GM18499 (cell line): ENCODE measurements around the gene OGN.
"Not testable (repeated sequence)": the region's sequence is repeated elsewhere in the genome, so short reads cannot be mapped to it uniquely, and the experiment has no call there.

ENCODE experiments used
- ATAC-seq: cut with Tn5 transposase; IDR thresholded peaks from one replicate; pipeline ENCODE4 v1.9.1; 2021; ENCODE audit warnings: moderate number of reproducible peaks; ENCODE audit not compliant: insufficient read depth, unreplicated experiment

OGN gene, protein sequence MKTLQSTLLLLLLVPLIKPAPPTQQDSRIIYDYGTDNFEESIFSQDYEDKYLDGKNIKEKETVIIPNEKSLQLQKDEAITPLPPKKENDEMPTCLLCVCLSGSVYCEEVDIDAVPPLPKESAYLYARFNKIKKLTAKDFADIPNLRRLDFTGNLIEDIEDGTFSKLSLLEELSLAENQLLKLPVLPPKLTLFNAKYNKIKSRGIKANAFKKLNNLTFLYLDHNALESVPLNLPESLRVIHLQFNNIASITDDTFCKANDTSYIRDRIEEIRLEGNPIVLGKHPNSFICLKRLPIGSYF

DNA sequence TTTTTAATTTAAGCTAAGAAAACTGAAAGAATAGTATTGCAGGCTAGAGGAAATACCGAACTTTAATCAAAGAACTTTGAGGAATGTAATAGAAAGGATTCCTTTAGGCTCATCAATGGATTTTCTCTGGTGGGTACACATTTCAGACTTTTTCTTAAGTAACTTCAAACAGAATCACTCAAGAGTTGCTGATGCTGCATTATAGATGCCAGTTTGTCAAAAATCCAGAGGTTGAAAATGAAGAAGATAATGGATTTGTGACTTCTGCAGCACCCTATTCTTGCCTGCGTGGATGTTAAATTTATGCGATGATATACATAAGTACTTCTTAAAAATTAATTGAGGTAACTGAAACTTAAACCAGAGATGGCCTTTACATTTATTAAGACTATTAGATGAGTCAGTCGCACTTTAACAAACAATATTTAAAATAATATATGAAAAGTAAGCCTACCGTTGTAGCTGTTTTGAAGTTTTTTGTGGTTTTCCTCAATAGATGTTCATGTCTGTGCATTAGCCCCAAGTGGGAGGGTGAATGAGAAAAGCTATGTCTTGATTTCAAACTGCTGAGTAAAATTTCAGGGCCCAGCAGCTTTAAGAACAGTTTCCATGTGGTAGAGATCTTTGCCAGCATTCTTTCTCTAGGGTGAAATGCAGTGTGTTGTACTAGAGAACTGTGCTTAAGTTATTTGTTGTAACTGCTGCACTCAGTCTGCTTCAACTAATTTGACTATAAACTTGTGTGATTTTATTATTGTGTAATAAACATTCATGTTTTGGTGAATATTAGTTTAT is at the start of gene OGN:
TSS of gene OGN (minus strand) at position 537 of the 795 bp plus-strand sequence. CDS start 1,171 bp downstream, outside the sequence.
- no peak for ATAC-seq

DNA sequence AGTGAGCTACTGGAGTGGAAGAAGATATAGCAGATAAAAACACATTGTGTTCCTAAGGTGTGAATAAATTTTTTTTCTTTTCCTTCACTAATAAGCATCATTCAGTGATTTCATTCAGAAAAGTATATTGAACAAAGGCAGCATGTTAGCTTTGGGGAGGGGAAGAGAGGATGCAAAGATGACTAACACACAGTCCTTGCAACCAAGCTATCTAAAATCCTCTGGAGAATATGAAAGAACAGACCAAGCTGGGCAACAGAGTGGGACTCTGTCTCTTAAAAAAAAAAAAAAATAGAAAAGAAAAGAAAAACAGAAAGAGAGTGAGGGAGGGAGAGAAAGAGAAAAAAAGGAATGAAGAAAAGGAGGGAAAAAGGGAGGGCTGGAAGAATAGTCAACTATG is 42.2 kb upstream of the OGN start:
- no peak for ATAC-seq

DNA sequence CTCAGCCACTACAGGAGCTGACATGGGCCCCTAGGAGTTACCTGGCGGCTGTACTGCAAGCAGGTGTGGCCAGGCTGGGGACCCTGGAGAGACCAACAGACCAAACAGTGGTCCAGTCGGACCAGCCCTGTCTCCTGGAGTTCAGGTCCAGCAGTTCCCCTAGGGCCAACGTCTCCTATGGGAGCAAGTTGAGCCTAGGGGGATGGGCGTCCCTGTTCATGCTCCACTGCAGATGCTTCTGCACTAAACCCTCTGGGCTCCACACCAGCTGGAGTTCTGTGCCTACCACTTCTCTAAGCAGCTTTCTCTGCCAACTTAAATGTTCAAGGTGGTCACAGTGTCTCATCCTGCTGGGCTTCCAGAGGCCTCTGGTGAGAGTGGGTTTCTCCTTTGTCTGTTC is 40.5 kb upstream of the OGN start:
- ATAC-seq: no peak

DNA sequence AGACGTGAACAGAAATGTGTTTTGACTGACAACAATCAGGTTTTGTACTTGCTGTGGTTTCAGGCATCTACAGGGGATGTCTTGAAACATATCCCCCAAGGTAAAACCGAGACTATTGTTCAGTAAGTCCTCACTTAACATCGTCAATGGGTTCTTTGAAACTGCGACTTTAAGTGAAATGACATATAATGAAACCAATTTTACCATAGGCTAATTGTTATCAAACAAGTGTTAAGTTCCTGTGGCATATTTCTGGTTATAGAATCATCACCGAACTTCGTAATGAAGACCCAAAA is 36.3 kb upstream of the OGN start:
- no peak for ATAC-seq

DNA sequence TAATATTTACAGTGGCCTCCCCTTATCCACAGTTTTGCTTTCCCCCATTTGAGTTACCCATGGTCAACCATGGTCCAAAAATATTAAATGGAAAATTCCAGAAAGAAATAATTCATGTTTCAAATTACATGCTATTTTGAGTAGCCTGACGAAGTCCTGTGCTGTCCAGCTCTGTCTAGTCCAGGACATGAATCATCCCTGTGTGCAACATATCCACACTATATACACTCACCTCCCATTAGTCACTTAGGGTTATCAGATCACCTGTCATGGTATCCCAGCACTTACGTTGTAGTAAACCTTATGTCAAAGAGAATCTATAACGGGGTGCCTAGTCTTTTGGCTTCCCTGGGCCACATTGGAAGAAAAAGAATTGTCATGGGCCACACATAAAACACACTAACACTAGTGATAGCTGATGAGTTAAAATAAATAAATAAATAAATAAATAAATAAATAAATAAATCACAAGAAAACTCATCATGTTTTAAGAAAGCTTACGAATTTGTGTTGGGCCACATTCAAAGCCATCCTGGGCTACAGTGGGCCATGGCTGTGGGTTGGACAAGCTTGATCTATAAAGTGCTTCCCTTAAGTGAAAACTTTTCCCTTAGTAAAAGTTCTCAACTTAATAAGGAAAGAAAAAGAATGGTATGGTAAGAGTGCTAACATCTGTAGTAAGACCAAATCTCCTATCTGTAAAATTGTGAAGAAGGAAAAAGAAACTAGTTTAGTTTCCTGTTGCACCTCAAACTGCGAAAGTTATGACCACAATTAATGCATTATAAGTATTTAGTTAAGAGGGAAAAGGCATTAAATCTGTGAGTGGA is 35.8 kb upstream of the OGN start:
- ATAC-seq: no peak

DNA sequence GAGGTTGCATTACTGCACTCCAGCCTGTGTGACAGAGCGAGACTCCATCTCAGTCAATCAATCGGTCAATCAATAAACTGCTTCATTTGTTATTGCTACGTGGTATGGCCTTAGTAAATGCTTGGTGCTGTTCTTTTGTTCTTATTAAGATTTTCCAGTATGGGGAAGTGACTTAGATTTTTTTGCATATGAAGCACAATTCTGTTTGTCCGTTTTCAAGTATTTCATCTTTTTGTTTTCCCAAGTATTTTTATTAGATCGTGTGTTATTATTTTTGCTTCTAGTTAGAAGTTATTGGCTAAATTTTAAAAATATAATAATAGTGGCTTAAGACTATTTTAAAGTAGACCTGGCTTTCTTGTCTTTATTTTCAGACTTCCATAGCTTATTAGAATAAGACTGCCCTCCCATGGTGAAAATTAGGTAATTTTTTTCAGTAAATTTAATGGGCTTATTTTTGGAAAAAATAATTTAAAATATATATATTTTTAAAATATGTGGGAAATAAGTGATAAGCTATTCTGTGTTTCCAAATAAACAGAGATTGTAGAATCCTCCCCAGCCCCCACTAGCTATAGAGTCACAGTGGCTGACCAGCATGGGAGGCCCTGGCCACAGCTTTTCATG is 34.6 kb upstream of the OGN start:
- no peak for ATAC-seq

DNA sequence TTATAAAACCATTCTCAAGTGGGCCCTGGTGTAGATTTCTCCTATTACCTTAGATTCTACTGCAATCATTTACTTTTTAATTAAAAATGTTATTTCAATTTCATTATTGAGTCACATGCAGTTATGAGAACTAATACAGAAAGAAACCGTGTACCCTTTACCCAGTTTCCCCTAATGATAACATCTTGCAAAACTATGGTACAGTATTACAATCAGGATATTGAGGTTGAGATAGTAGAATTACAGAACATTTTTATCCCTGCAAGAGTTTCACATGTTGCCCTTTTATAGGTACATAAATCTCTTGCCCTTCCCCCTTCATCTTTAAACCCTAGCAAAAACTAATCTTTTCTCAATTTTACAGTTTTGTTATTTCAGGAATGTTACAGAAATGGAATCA is 30.9 kb upstream of the OGN start:
- no peak for ATAC-seq

DNA sequence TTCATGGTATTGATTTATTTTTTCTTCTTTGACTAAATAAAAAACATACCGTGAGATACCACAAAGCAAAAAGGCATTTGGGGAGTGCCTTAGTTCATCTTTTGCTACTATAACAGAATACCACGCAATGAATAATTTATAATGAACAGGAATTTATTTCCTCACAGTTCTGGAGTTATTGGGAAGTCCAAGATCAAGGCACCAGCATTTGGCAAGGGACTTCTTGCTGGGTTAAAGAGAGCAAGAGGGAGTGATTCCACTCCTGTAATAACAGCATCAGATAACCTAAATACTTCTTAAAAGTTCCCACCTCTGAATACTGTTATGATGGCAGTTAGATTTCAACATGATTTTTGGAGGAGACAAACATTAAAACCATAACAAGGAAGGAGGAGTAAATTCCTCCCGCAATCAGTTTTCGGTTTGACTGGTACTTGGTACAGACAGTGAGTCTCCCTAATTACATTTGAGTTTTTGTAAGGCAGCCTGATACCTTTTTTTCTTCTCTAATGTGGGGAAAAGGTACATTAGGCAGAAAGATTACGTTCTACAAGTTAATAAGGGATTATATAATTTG is 28.7 kb upstream of the OGN start:
- no peak for ATAC-seq

DNA sequence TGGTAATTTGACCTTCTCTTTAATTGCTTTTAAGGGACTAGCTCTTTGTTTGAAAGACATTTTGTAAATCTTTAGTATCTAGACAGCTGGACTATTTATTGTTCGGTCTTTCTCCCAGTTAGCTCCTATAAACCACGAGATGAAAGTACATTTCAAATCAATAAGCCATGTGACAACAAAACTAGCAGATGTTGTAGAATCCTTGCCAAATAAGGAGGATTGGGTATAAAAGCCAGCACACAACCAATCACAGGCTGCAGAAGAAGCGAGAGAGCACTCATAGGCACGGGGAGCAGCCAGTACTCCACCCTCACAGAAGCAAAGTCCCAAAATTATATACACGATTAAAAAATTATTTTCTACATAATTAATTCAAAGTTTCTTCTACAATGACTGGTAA is 28.0 kb upstream of the OGN start:
- ATAC-seq: no peak

DNA sequence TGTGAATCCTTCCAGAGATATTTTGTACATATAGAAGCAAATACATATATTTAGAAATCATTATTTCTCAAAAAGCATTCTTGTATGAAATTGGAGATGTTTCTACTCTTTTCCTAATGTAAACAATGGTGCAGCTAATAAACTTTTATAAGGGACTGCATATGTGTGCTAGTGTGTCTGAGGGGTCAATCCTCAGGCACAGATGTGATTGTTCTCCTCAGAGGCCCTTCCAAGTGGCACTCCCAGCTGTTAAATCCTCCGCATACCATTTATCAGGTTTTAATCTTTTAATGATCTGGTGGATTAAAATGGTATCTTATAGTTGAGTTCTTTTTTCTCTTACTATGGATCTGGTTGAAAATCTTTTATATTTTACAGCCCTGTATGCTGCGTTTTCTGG is 25.5 kb upstream of the OGN start:
- no peak for ATAC-seq

DNA sequence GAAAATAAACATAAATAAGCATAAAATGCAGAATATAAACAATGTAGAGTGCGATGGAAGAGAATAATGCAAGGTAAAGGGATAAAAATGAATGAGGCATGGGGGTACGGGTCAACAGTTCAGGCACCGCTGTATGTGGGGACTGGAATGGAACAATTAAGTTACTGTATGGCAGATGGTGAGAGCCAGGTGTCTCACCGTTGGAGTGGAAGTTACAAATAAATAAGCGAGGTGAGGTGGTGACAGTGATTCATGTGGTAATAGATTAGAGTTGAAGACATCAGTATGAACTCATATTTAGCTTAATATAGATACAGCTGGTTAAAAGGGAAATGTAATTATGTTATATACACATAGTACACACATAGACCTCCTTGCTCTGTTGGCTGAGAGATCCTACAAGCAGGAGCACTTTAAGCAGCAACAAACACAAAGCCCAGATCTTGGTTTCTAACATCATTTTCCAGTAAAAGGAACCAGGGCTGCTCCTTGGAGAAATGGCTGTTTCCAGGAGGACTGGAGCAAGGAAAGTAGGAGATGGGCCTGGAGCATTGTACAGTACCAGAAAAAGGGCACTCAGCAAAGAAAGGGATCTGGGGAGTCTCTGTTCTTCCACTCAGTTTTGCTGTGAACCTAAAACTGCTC is 22.2 kb upstream of the OGN start:
- ATAC-seq: no peak

DNA sequence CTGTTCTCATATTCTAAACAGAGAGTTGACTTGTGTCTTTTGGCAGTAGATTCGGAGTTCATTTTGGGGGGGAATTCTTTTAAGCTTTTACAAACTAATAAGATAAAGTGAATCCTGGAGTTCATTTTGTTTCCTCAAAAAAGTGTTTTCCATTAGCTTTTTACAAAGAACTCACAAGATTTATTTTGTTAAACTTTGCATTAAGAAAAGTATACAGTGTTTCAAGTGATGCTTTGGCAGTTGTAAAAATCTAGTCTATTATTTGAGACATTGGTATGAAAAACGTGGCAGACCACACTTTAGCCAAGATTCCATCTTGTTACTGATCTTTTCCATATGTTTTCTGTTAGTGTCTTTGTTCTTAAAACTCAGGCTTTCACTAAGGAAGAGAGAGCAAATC is 21.1 kb upstream of the OGN start:
- no peak for ATAC-seq

DNA sequence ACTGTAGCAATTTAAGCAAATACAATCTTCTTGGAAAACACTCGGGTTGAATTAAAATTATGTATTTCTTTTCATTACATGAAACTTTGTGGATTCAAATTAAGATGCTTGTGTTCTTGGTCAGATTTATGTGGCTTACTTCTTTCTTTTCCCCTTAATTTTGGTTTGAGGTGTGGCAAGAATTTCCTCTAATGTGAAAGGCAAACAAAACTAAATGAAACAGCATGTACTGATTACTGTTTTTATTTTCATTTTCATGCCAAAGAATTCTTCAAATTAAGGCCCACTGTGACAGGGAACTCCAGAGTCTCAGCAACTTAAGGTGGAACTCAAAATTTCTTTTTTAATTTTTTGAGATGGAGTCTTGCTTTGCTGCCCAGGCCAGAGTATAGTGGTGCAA is 20.0 kb upstream of the OGN start, which contains the start of gene OMD:
TSS of gene OMD (minus strand) at position 132 of the 400 bp plus-strand sequence. CDS start 6,913 bp downstream, outside the sequence.
- ATAC-seq: no peak

DNA sequence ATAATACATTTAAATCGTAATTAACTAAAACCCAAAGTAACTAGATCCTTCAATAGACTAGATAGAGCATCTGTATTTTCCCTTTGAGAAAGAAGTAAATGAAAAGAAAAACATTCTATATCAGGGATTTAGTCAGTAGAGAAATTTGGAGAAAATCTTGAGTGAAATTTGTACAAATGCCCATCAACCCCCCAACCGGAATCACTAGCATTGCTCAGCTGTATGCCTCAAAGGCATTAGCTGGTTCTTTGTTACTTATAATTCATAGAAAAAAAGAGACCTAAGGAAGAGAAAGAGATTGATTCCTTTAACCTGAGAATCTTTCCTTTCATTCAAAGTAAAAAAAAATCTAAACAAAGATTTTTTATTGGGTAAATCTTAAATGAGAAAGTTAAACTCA is 19.2 kb upstream of the OGN start:
- no peak for ATAC-seq

DNA sequence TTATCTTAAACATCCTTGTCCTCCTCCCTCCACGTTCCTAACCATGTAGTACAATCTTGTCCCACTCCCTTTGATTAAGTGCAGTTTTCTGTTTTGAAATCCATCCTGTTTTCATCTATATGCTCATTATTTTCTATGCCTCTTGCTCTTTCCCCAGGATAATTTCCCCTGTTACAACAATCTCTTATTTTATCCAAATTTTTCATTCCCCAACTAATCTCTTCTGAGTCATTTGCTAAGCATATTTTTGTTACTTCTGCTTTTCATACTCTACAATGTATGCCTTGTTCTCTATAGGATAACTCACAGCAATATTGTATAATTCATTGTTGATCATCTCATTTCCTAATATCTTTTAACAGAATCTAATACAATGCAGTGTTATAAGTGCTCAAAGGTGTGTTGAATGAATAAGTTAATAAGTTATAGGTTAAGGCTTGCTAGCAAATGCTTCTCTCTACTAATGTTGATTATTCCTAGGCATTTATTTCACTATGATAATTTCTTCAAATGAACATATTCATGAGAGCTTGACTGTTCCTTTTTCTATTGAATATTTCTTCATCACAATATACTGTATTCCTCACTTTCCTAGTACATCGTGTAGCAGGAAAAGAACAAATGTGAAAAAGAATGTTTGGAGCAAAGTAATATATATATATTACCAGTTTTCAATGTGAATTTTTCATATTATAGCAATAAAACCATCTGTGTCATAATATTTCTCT is 18.4 kb upstream of the OGN start:
- ATAC-seq: no peak

DNA sequence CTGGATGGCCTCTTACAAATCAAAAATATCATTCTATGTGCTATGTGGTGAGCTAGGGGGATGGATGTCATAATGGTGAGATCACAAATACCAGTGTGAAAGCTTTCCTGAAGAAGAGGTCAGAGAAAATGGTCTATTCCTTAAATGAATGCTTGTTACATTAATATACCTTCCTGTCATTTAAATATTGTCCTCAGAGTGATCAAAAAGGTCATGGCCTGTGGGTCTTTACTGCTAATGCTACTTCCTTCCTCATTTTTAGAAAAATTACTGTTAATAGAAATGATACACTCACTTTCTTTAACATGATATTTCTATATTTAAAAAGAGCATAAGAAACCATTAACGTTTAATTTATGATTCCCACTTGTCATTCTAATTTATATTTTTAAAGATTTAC is 10.2 kb upstream of the OGN start:
- no peak for ATAC-seq

DNA sequence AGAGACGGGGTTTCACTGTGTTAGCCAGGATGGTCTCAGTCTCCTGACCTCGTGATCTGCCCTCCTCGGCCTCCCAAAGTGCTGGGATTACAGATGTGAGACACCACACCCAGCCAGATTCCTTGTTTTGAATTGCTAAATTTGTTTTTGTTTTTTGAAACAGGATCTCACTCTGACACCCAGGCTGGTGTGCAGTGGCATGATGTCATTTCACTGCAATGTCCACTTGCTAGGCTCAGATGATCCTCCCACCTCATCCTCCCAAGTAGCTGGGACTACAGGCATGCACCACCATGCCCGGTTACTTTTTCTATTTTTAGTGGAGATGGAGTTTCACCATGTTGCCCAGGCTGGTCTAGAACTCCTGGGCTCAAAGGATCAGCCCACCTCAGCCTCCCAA is 6.8 kb upstream of the OGN start:
- ATAC-seq: not testable (repeated sequence)

DNA sequence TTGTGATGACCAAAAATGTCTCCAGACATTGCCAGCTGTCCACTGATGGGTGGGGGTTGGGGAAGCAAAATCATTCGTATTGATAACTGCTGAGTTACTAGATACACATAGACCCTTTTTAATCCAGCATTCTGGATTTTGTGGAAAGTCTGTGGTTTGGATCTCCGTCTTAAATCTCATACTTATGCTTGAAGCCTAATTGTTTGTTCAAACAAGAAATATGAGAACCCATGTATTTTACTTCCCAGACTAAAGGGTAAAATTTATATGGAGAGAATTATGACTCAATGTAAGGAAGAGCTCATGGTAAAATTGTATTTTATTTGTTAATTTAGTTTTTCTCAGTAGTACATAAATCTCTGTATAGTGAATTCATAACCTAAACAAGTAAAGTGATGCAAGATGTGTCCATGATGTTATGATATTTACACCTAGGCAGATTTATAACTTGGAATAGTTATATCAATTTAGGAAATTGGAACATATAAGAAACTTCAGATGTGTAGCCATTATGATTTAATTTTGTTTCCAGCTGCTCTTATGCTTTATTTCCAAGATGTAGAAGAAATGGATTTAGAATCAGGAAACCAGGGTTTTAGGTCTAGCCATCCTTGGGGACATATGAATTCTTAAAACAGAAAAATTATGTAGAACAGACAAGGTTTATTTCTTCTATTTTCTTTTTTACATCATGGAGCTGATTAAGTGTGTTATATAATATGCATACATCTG is 4.5 kb upstream of the OGN start:
- ATAC-seq: no peak

DNA sequence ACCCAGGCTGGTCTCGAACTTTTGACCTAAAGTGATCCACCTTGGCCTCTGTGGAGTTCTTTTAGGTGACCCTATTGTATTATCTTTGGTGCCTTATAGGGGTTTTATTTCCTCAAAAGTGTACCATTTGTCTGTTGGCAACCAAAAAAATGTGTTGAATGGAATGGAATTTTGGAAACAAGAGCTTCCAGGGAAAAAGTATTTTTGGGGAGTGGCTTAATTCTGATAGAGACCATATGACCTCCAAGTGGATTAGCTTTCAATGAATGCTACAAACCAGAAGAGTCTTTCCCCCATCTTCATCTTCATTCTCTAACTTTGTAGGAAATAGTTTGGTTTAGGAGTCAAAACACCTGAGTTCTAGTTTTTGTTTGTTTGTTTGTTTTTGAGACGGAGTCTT is 3.4 kb upstream of the OGN start:
- ATAC-seq: no peak
